OCI-LY3 (cell line): Measurements from ENCODE around the gene SPAAR.

ENCODE experiments used
- CTCF ChIP-seq: fragments of 200-600, 300-600 bp; sonication (generic); IDR thresholded peaks from 2 replicates; pipeline ENCODE4 v1.5.1; 2014; ENCODE audit warnings: antibody characterized with exemption, low read length, low read depth
- EZH2phosphoT487 ChIP-seq: fragments of 200-600 bp; shearing (Covaris generic); IDR thresholded peaks from 2 replicates; pipeline ENCODE4 v1.6.1; 2018; ENCODE audit warnings: antibody characterized with exemption, mixed run types, low read depth

GRCh38 chr9:35911690-35912089 lies 2.4 kb downstream of the SPAAR start:
- TF ChIP-seq CTCF (no peak), EZH2phosphoT487 (no peak)
